OCI-M2 (cell line): ENCODE measurements around the gene LDLRAD1.
"Not testable (repeated sequence)": the region's sequence is repeated elsewhere in the genome, so short reads cannot be mapped to it uniquely, and the experiment has no call there.

Experiments used
- DNase-seq: peaks from one replicate; lab custom pipeline; 2025; ENCODE audit not compliant: unreplicated experiment; lab: John Stamatoyannopoulos, UW

LDLRAD1 gene

GRCh38 chr1:53994516-53994915 lies 23.5 kb downstream of the LDLRAD1 start:
- not testable (repeated sequence) for DNase-seq

DNA sequence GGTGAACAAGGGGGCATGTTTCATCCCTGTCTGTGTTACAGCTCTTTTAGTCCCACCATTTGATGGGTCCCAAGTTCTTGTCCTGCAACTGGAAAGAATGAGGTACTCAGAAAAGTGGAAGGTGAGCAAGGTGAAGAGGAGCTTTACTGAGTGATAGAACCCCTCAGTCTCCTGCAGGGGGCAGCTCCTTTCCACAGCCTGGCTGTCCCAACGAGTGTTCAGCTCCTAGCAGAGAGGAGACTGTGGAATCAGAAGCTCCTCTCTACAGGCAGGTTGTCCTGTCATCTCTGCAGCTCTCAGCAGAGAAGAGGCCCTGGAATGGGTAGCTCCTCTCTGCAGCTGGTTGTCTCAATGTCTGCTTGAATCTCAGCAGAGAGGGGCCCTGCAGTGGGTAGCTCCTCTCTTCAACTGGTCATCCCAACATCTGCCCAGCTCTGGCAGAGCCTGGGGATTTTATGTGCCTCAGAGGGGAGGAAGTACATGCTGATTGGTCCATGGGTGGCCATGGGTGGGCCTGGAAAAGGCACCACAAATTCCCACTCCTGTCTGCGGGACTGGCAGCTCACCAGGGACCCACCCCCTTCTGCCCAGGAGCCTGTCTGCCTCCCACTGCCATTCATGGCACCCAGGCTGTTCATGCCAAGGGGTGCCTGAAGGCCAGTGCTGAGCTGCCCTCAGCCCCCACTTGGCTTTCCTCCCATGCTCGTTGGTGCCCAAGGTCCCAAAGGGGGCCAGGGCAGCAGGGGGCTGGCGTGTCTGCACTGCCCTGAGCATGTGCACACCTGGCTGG lies 25.7 kb downstream of the LDLRAD1 start:
- DNase-seq, result no peak

DNA sequence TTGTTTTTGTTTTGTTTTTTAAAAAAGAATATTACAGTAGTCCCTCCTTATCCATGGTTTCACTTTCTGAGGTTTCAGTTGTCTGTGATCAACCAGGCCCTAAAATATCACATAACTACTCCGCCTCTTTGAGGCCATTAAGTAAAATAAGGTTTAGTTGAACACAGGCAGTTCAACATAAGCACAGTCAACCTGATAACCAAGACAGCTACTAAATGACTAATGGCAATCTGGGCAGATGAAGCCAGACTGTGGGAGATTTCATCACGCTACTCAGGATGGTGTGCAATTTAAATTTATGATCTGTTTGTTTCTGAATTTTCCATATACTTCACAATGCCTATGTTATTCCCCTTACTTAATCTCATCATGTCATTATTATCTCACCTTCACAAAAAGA lies 30.1 kb downstream of the LDLRAD1 start:
- no peak for DNase-seq

GRCh38 chr1:53986458-53986857 lies 31.5 kb downstream of the LDLRAD1 start:
- DNase-seq, result no peak

DNA sequence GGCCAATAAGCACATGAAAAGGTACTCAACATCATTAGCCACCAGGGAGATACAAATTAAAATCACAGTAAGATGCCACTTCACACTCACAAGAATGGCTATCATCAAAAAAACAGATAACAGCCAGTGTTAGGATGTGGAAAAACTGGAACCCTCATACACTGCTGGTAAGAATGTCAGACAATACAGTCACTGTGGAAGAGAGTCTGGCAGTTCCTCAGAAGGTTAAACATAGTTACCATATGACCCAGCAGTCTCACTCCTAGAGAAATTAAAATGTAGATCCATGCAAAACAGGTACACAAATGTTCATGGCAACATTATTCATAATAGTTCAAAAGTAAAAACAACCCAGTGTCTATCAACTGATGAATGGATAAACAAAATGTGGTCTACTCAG lies 33.3 kb downstream of the LDLRAD1 start:
- DNase-seq, result no peak

- peak; percentile 18 for DNase-seq
These were observed 35.3 kb downstream of the LDLRAD1 start for GRCh38 chr1:53982763-53983104.

DNA sequence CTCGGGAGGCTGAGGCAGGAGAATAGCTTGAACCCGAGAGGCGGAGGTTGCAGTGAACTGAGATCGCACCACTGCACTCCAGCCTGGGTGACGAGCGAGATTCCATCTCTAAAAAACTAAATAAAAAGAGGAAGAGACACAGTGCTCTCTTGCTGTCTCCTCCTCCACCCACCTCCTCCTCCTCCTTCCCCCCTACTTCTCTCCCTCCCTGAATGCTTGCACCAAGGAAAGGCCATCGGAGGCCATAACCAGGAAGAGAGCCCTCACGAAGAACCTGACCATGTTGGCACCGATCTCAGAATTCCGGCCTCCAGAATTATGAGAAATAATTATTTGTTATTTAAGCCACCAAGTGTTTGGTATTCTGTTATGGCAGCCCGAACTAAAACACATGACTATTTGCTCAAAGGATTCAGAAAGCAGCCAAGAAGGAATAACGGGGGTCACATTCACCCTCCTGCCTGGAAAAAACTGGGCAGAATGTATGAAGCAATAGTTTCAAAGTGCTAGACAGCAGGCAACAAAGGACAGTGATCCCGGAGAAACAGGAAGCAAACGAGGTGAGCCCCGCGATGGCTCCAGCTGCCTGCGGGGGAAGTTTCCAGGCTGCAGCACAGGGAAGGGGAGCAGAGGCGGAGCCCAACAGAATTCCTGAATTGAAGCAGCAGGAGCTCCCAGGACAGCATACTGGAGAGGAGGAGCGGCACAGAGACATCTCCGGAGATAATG lies 35.8 kb downstream of the LDLRAD1 start:
- no peak for DNase-seq

DNA sequence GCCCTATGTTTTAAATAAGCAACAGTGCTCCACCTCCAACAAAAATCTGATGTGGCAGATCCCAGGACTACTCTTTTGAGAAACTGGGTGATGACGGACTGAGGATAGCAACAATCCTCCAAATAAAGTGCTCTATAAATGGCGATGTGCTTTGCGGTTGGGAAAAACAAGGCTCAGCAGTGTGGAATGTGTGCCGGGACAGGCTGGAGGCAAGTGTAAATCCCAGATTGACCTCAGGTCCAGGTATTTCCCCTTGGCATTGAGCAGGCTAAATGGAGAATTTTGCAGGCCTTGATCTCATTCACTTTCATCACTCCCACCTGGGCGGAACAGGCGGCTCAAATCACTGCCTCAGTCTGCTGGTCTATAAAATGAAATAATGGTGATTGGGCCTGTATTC lies 36.8 kb downstream of the LDLRAD1 start:
- DNase-seq, result no peak

GRCh38 chr1:53979712-53980450 lies 38.1 kb downstream of the LDLRAD1 start:
- DNase-seq, result no peak

- no peak for DNase-seq
These were observed 42.1 kb downstream of the LDLRAD1 start for GRCh38 chr1:53975861-53976260.

GRCh38 chr1:53971718-53972117 lies 46.3 kb downstream of the LDLRAD1 start:
- no peak for DNase-seq

DNA sequence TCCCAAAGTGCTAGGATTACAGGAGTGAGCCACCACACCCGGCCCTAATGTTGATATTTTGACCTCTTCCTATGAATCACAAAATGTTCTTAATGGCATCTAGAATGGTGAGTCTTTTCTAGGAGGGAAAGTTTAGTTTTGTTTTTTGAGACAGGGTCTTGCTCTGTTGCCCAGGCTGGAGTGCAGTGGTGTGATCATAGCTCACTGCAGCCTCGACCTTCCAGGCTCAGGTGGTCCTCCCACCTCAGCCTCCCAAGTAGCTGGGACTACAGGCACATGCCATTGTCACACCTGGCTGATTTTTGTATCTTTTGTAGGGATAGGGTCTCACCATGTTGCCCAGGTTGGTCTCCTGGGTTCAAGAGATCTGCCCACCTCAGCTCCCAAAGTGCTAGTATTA lies 48.7 kb downstream of the LDLRAD1 start:
- not testable (repeated sequence) for DNase-seq

GRCh38 chr1:53968125-53968513 lies 49.9 kb downstream of the LDLRAD1 start:
- DNase-seq, result no peak

GRCh38 chr1:53967409-53968124 lies 50.4 kb downstream of the LDLRAD1 start:
- DNase-seq, result no peak

DNA sequence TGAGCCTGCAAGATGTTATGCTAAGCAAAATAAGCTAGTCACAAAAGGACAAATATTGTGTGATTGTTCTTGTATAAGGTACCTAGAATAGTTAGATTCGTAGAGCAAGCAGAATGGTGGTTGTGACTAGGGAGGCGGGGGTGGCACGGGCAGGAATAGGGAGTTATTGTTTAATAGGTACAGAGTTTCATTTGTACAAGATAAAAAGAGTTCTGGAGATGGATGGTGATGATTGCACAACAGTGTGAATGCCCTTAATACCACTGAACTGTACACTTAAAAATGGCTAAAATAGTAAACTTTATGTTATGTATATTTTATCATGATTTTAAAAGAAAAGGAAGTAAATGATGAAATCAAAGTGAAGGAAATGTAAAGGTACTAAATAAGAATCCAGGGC lies 51.2 kb downstream of the LDLRAD1 start:
- no peak for DNase-seq

DNA sequence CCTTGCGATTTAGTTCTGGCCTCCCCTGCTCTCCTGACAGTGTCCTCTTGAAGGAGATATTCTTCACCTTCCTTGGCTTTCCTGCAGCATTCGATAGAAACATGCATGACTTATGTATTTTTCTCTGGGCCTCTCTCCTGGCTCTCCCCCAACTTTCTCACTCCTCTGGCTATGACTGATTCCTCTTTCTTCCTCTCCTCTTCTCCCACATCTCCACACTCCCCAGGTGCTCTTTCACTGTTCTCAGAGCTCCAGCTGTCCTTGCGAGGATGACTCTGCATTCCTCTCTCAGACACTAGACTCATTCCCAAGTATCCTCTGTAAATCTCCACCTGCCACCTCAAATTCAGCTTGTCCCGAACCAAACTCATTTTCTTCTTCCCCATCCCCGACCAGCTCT lies 53.9 kb downstream of the LDLRAD1 start:
- no peak for DNase-seq

DNA sequence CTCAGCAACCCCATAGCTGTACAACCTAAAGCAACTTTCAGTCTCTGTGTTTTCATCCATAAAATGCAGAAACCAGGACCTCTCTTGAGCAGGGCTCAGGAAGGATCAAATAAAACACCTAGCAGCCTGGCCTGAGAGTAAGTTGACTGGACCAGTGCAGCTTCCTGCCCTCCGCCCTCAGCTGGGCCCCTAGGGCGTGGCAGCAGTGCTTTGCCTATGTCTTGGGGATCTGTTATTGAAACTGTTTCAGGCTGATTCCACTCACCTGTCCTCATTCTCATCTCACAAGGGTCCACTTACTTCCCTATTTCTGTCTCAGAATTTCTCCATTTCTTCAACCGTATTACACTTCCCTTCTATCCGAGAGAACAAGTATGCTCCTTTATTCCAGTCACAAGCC lies 54.5 kb downstream of the LDLRAD1 start:
- no peak for DNase-seq

DNA sequence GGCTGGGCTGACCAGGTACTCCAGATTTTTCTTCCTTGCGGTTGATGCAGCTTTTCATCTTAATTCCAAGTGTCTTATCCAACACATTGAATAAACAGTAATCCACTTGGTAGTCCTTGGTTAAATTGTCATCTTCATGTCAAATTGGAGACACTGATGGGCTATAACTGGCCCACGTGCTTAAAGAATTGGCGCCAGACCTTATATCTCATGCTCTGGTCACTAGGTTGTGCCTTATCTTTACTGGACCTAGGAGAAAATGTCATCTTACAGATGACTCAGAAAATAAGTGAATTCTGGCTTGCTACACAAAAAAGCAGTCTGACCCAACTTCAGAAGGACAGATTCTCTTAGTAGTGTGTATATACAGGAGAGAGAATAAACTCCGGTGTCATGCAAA lies 55.6 kb downstream of the LDLRAD1 start:
- no peak for DNase-seq

DNA sequence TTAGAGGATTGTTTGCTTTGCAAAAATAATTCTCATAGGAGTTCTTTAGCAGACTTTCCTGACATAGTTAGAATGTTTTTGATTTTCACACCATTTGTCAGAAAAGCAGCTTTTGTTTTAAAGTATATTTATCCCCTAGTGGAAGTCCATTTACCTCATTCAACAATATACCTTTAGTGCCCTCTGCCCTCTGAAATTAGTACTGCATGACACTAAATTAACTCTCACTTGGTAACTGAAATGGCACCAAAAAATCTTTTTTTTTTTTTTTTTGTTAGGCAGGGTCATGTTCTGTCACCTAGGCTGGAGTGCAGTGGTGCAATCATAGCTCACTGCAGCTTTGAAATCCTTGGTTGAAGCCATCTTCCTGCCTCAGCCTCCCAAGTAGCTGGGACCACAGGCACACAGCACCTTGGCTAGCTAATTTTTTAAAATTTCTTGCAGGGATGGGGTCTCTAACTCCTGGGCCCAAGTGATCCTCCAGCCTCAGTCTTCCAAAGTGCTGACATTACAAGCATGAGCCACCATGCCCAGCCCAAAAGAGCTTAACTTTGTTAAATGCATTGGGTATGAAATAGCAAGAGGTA lies 58.2 kb downstream of the LDLRAD1 start:
- DNase-seq, result no peak
